Neural progenitor cell (in vitro differentiated cells): ENCODE data around the gene TFAM.

Experiments
- EZH2 ChIP-seq: fragments of 200-600 bp; sonication (generic); IDR thresholded peaks from 2 replicates; pipeline ENCODE4 v1.6.1; 2017; ENCODE audit warnings: antibody characterized with exemption, mild to moderate bottlenecking, moderate library complexity
- EZH2phosphoT487 ChIP-seq: fragments of 200-600 bp; sonication (generic); IDR thresholded peaks from 2 replicates; pipeline ENCODE4 v1.6.1; 2017; ENCODE audit warnings: antibody characterized with exemption
- TF ChIP-seq, protein P1 (sequence below): fragments of 200-600 bp; sonication (generic); IDR thresholded peaks from 2 replicates; pipeline ENCODE4 v1.5.1; 2017; ENCODE audit warnings: antibody characterized with exemption, mild to moderate bottlenecking

DNA sequence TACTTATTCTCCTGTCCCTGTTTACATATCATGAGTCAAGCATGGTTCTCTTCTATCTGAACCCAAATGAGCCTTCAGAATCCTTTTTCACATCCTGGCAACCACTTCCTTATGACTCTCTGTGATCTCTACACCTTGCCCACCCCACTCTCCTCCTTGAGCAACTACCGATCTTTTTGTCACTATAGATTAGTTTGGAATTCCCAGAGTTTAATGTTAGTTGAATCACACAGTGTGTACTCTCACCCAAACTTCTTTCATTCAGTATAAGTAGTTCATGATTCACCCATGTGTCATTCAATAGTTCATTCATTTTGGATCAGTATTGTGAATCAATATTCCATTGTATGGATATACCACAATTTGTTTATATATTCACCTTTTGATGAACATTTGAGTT, 55.3 kb downstream of the TFAM start:
- TF ChIP-seq, protein P1, sequence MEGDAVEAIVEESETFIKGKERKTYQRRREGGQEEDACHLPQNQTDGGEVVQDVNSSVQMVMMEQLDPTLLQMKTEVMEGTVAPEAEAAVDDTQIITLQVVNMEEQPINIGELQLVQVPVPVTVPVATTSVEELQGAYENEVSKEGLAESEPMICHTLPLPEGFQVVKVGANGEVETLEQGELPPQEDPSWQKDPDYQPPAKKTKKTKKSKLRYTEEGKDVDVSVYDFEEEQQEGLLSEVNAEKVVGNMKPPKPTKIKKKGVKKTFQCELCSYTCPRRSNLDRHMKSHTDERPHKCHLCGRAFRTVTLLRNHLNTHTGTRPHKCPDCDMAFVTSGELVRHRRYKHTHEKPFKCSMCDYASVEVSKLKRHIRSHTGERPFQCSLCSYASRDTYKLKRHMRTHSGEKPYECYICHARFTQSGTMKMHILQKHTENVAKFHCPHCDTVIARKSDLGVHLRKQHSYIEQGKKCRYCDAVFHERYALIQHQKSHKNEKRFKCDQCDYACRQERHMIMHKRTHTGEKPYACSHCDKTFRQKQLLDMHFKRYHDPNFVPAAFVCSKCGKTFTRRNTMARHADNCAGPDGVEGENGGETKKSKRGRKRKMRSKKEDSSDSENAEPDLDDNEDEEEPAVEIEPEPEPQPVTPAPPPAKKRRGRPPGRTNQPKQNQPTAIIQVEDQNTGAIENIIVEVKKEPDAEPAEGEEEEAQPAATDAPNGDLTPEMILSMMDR: no peak
- TF ChIP-seq EZH2: no peak
- TF ChIP-seq EZH2phosphoT487: no peak
